ENCODE results near the gene CRYM. TPM values are rescaled to one million over a fixed set of nuclear protein-coding genes. Genes with fewer than 3 reads are reported as not detected.

Gene CRYM
- total RNA-seq, 1 donor from 2014 or later = 2.2 TPM

GRCh38 chr16:21224800-21225199, 53.3 kb downstream of the CRYM start:
- no peak overlapping the region for H3K27ac Mint-ChIP-seq (ENCODE audit: unreplicated experiment)
- no peak for TF ChIP-seq CTCF (conservative IDR thresholded peaks at IDR 0.05)
- H3K36me3 Mint-ChIP-seq (ENCODE audit: low read depth) = no peaks in the 10 kb centered on the region
- H3K27me3 Mint-ChIP-seq (ENCODE audit: low read depth) = peaks cover 10% of the 10 kb centered on the region
- H3K4me1 Mint-ChIP-seq = peaks cover 6% of the 10 kb centered on the region
- DNase-seq (ENCODE audit: low read depth, low spot score) = no peak
- no peaks in the 10 kb centered on the region for H3K9me3 Mint-ChIP-seq
- H3K4me3 Mint-ChIP-seq = no peak overlapping the region

GRCh38 chr16:21223787-21224186, 54.3 kb downstream of the CRYM start:
- Mint-ChIP-seq H3K36me3 (ENCODE audit: low read depth) (no peaks in the 10 kb centered on the region), H3K4me1 (peaks cover 6% of the 10 kb centered on the region), H3K4me3 (no peak overlapping the region), H3K9me3 (no peaks in the 10 kb centered on the region), H3K27me3 (ENCODE audit: low read depth) (peaks cover 12% of the 10 kb centered on the region), H3K27ac (ENCODE audit: unreplicated experiment) (no peak overlapping the region)
- DNase-seq (ENCODE audit: low read depth, low spot score) = no peak
- TF ChIP-seq CTCF (conservative IDR thresholded peaks at IDR 0.05) = no peak

GRCh38 chr16:21222495-21223337, 55.4 kb downstream of the CRYM start:
- H3K9me3 Mint-ChIP-seq = no peaks in the 10 kb centered on the region
- no peaks in the 10 kb centered on the region for H3K36me3 Mint-ChIP-seq (ENCODE audit: low read depth)
- H3K4me3 Mint-ChIP-seq = no peak overlapping the region

GRCh38 chr16:21219551-21219950, 58.5 kb downstream of the CRYM start:
- Mint-ChIP-seq H3K4me3 (no peak overlapping the region), H3K27ac (ENCODE audit: unreplicated experiment) (no peak overlapping the region), H3K9me3 (no peaks in the 10 kb centered on the region), H3K4me1 (no peaks in the 10 kb centered on the region), H3K36me3 (ENCODE audit: low read depth) (no peaks in the 10 kb centered on the region), H3K27me3 (ENCODE audit: low read depth) (peaks cover 15% of the 10 kb centered on the region)
- no peak for TF ChIP-seq CTCF (conservative IDR thresholded peaks at IDR 0.05)
- DNase-seq (ENCODE audit: low read depth, low spot score) = no peak

More at GRCh38 chr16:21222495-21223337, 55.4 kb downstream of the CRYM start:
- peaks cover 2% of the 10 kb centered on the region for H3K4me1 Mint-ChIP-seq
- H3K27me3 Mint-ChIP-seq (ENCODE audit: low read depth) = peaks cover 15% of the 10 kb centered on the region
- DNase-seq (ENCODE audit: low read depth, low spot score) = no peak
- H3K27ac Mint-ChIP-seq (ENCODE audit: unreplicated experiment) = no peak overlapping the region
- no peak for TF ChIP-seq CTCF (conservative IDR thresholded peaks at IDR 0.05)

GRCh38 chr16:21218153-21218552, 59.9 kb downstream of the CRYM start:
- DNase-seq (ENCODE audit: low read depth, low spot score) = no peak
- no peak overlapping the region for H3K4me3 Mint-ChIP-seq
- no peaks in the 10 kb centered on the region for H3K4me1 Mint-ChIP-seq
- no peak for TF ChIP-seq CTCF (conservative IDR thresholded peaks at IDR 0.05)
- H3K9me3 Mint-ChIP-seq = no peaks in the 10 kb centered on the region
- no peaks in the 10 kb centered on the region for H3K36me3 Mint-ChIP-seq (ENCODE audit: low read depth)
- H3K27me3 Mint-ChIP-seq (ENCODE audit: low read depth) = peaks cover 21% of the 10 kb centered on the region
- H3K27ac Mint-ChIP-seq (ENCODE audit: unreplicated experiment) = no peak overlapping the region
